Astrocyte (in vitro differentiated cells and primary cell): ENCODE data around the gene TLCD4.

Experiments used
- EZH2 ChIP-seq: IDR thresholded peaks from 2 replicates; pipeline ENCODE4 v1.6.1; 2012; ENCODE audit warnings: mild to moderate bottlenecking, low read length, inconsistent platforms; ENCODE audit not compliant: insufficient read depth
- TF ChIP-seq, protein P1 (sequence below): IDR thresholded peaks from 2 replicates; pipeline ENCODE4 v1.5.1; 2011; ENCODE audit warnings: low read depth, mild to moderate bottlenecking, inconsistent platforms, low read length, moderate library complexity; ENCODE audit not compliant: insufficient read depth

DNA sequence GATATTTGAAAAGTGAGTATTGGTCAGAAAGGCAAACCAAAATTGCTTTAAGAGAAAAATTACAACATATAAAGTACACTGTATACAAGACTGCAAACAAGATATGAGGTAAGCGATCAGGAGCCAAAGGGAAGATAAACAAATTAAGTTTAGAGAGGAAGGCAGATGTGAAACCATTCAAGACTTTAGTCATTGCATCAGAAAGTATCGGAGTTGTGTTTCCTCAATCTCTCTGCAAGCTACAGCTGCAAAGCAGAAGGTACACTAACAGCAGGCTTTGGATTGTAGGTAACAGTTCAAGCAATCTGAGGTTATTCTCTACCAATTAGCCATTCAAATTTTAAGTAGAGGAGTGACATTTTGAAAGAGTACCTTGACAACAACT is 21.3 kb upstream of the TLCD4 start:
- TF ChIP-seq, protein P1, sequence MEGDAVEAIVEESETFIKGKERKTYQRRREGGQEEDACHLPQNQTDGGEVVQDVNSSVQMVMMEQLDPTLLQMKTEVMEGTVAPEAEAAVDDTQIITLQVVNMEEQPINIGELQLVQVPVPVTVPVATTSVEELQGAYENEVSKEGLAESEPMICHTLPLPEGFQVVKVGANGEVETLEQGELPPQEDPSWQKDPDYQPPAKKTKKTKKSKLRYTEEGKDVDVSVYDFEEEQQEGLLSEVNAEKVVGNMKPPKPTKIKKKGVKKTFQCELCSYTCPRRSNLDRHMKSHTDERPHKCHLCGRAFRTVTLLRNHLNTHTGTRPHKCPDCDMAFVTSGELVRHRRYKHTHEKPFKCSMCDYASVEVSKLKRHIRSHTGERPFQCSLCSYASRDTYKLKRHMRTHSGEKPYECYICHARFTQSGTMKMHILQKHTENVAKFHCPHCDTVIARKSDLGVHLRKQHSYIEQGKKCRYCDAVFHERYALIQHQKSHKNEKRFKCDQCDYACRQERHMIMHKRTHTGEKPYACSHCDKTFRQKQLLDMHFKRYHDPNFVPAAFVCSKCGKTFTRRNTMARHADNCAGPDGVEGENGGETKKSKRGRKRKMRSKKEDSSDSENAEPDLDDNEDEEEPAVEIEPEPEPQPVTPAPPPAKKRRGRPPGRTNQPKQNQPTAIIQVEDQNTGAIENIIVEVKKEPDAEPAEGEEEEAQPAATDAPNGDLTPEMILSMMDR, result no peak
- TF ChIP-seq EZH2, result no peak
